ENCODE results near the gene PFKL. TPM values are rescaled to one million over a fixed set of nuclear protein-coding genes. Genes with fewer than 3 reads are reported as not detected.
A peak's percentile ranks its signal among the peaks of the same experiment; 100 is the strongest.

The PFKL gene
- total RNA-seq: 100 to 1,000 TPM in 4 of 9 donors, 10 to 100 TPM in 5; 38.9 to 123 (median 90.3) TPM
- polyA plus RNA-seq: 100 to 1,000 TPM in 1 of 3 donors, 10 to 100 TPM in 2; 16.6 to 123 (median 98.0) TPM
- long read RNA-seq, donor 1, transcript PFKL-201 (22 exons, 2,912 nt): major isoform, 7 of 30 reads
- long read RNA-seq, donor 1, partial matches to known transcripts: 23 of 30 reads
- long read RNA-seq, donor 1, other reads (novel, unspliced or antisense): 0 of 30 reads
- long read RNA-seq, donor 2, transcript PFKL-201 (22 exons, 2,912 nt): major isoform, 5 of 13 reads
- long read RNA-seq, donor 2, partial matches to known transcripts: 7 of 13 reads
- long read RNA-seq, donor 2, other reads (novel, unspliced or antisense): 0 of 13 reads
- long read RNA-seq, donor 3, partial matches to known transcripts: 18 of 22 reads
- long read RNA-seq, donor 3, other reads (novel, unspliced or antisense): 0 of 22 reads
- long read RNA-seq, donor 4, transcript PFKL-201 (22 exons, 2,912 nt): major isoform, 38 of 60 reads
- long read RNA-seq, donor 4, partial matches to known transcripts: 18 of 60 reads
- long read RNA-seq, donor 4, other reads (novel, unspliced or antisense): 3 of 60 reads
- long read RNA-seq, donor 5, transcript PFKL-204 (10 exons, 2,818 nt): minor isoform, 7 of 621 reads
- long read RNA-seq, donor 5, transcript PFKL-201 (22 exons, 2,912 nt): major isoform, 488 of 621 reads
- long read RNA-seq, donor 5, transcript PFKL-206 (11 exons, 1,947 nt): minor isoform, 5 of 621 reads
- long read RNA-seq, donor 5, partial matches to known transcripts: 45 of 621 reads
- long read RNA-seq, donor 5, other reads (novel, unspliced or antisense): 76 of 621 reads
- long read RNA-seq, donor 6, transcript PFKL-201 (22 exons, 2,912 nt): major isoform, 35 of 52 reads
- long read RNA-seq, donor 6, partial matches to known transcripts: 11 of 52 reads
- long read RNA-seq, donor 6, other reads (novel, unspliced or antisense): 5 of 52 reads
- long read RNA-seq, donor 7, partial matches to known transcripts: 0 of 3 reads
- long read RNA-seq, donor 7, other reads (novel, unspliced or antisense): 0 of 3 reads
- long read RNA-seq, donor 8, transcript PFKL-201 (22 exons, 2,912 nt): major isoform, 11 of 31 reads
- long read RNA-seq, donor 8, partial matches to known transcripts: 20 of 31 reads
- long read RNA-seq, donor 8, other reads (novel, unspliced or antisense): 0 of 31 reads
- long read RNA-seq, donor 9, transcript PFKL-201 (22 exons, 2,912 nt): major isoform, 7 of 7 reads
- long read RNA-seq, donor 9, partial matches to known transcripts: 0 of 7 reads
- long read RNA-seq, donor 9, other reads (novel, unspliced or antisense): 0 of 7 reads
- long read RNA-seq, donor 10, transcript PFKL-201 (22 exons, 2,912 nt): major isoform, 12 of 18 reads
- long read RNA-seq, donor 10, partial matches to known transcripts: 5 of 18 reads
- long read RNA-seq, donor 10, other reads (novel, unspliced or antisense): 0 of 18 reads

- peak; percentile 48 to 72 (median 62) for DNase-seq
- intact Hi-C loops (cut with DNase I): loop anchor here in 1 of 2 donors (5.0 kb wide), 1 partner anchor 38 kb away; the partner anchor contains the start of gene CFAP410
- peaks cover 8 to 28% of the 10 kb centered on the region in 2 donors for H3K4me1 ChIP-seq (replicated peaks in 1 of 2)
- no peaks in the 10 kb centered on the region for H3K27me3 ChIP-seq
- WGBS, 4 donors: 1 to 2% (median 1%) methylated on average over 21 to 94 of the region's 94 CpGs
- H3K4me3 ChIP-seq: peak within 1 kb of the TSS; percentile 15 to 86 (median 53)
- peak in 1 of 2 donors; percentile 24 for TF ChIP-seq POLR2A (IDR thresholded peaks at IDR 0.05)
- TF ChIP-seq CTCF (IDR thresholded peaks at IDR 0.05): no peak
- no peaks in the 10 kb centered on the region for H3K36me3 ChIP-seq (replicated peaks in 1 of 2)
- no peaks in the 10 kb centered on the region for H3K9me3 ChIP-seq (replicated peaks in 1 of 3)
- peak within 1 kb of the TSS; percentile 48 to 92 (median 83) for H3K27ac ChIP-seq
Measured at GRCh38 chr21:44299458-44300261, at the start of gene PFKL. PFKL (plus strand) TSS chr21:44300053; CDS start chr21:44300106, 53 bp downstream.

GRCh38 chr21:44253832-44254710 lies 45.8 kb upstream of the PFKL start:
- Histone ChIP-seq H3K9me3 (replicated peaks in 1 of 3) (no peaks in the 10 kb centered on the region), H3K4me3 (no peak overlapping the region), H3K27me3 (no peaks in the 10 kb centered on the region), H3K4me1 (replicated peaks in 1 of 2) (no peaks in the 10 kb centered on the region), H3K36me3 (replicated peaks in 1 of 2) (no peaks in the 10 kb centered on the region), H3K27ac (peak overlapping the region in 1 of 5 donors; percentile 40)
- intact Hi-C loops (cut with DNase I): no loop called here
- DNase-seq: peak; percentile 13 to 57 (median 27)
- no peak for TF ChIP-seq CTCF (IDR thresholded peaks at IDR 0.05)
- TF ChIP-seq POLR2A (IDR thresholded peaks at IDR 0.05): no peak
- 68 to 75% (median 72%) methylated on average over 12 to 29 of the region's 29 CpGs for WGBS, 4 donors

GRCh38 chr21:44255511-44255981 lies 44.3 kb upstream of the PFKL start:
- DNase-seq: peak in 2 of 7 donors; percentile 6 to 11
- Histone ChIP-seq H3K27me3 (no peaks in the 10 kb centered on the region), H3K4me3 (no peak overlapping the region), H3K36me3 (replicated peaks in 1 of 2) (no peaks in the 10 kb centered on the region), H3K27ac (no peak overlapping the region), H3K4me1 (replicated peaks in 1 of 2) (no peaks in the 10 kb centered on the region), H3K9me3 (replicated peaks in 1 of 3) (no peaks in the 10 kb centered on the region)
- TF ChIP-seq POLR2A (IDR thresholded peaks at IDR 0.05) (no peak), CTCF (IDR thresholded peaks at IDR 0.05) (no peak)
- 65 to 88% (median 79%) methylated on average over 3 to 11 of the region's 11 CpGs for WGBS, 4 donors
- intact Hi-C loops (cut with DNase I): no loop called here

Data from adrenal gland (tissue), 19 donors.